Measurements from ENCODE around the gene CPXM2.

Gene CPXM2

DNA sequence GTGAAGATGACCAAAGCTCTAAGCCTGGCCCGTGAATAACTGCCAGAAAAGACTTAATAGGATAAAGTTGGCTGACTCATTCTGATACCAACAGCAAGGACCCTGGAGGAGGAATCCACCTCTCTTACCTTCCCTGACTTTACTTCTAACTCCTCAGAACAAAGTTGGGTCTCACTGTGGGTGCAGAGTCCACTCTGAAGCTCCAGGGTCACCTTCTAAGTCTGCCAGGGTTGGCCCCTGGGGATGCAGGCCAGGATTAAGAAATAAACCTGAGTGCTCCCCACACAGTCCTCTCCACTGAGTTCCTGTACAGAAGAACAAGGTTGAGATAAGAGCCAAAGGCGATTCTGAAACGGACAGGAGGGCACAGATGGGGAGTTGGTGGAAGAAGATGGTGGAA lies 171.1 kb downstream of the CPXM2 start:
- H3K36me3 ChIP-seq (ENCODE audit: insufficient read depth, low read length) = no peaks in the 10 kb centered on the region
- peaks cover 15% of the 10 kb centered on the region for H3K9me3 ChIP-seq (replicated peaks; ENCODE audit: low read length)
- no peak overlapping the region for H3K4me2 ChIP-seq (ENCODE audit: low read length)
- no peaks in the 10 kb centered on the region for H3K4me1 ChIP-seq (ENCODE audit: control insufficient read depth, insufficient read depth, low read length)
- H3K9ac ChIP-seq (ENCODE audit: low read depth, low read length) = no peak overlapping the region
- H3K27me3 ChIP-seq (ENCODE audit: control insufficient read depth, insufficient read depth, low read length) = no peaks in the 10 kb centered on the region
- H3K4me3 ChIP-seq (ENCODE audit: low read length) = no peak overlapping the region

DNA sequence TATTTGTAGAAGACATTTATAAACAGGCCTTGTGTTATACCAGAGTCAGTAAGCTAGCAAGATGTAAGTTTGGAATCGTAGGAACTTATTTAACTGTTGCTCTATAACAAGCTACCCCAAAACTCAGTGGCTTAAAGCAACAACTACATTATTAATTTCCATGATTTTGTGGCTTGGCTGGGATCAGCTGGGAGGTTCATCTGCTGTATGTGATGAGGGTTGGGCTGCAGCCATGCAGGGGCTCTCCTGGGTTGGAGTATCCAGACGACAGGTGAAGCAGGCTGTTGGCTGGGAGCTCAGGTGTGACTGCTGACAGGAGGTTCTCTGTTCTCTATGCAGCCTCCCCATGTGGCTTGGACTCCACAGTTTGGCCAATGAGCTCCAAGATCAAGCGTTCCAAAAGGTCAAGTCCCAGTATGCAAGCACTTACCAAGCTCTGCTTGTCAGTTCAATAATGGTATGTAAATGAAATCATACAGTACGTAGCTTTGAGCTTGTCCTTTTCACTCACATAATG lies 173.0 kb downstream of the CPXM2 start:
- no peak overlapping the region for H3K9ac ChIP-seq (ENCODE audit: low read depth, low read length)
- peaks cover 13% of the 10 kb centered on the region for H3K9me3 ChIP-seq (replicated peaks; ENCODE audit: low read length)
- no peaks in the 10 kb centered on the region for H3K27me3 ChIP-seq (ENCODE audit: control insufficient read depth, insufficient read depth, low read length)
- no peak overlapping the region for H3K4me2 ChIP-seq (ENCODE audit: low read length)
- H3K4me3 ChIP-seq (ENCODE audit: low read length) = no peak overlapping the region
- no peaks in the 10 kb centered on the region for H3K4me1 ChIP-seq (ENCODE audit: control insufficient read depth, insufficient read depth, low read length)
- no peaks in the 10 kb centered on the region for H3K36me3 ChIP-seq (ENCODE audit: insufficient read depth, low read length)

DNA sequence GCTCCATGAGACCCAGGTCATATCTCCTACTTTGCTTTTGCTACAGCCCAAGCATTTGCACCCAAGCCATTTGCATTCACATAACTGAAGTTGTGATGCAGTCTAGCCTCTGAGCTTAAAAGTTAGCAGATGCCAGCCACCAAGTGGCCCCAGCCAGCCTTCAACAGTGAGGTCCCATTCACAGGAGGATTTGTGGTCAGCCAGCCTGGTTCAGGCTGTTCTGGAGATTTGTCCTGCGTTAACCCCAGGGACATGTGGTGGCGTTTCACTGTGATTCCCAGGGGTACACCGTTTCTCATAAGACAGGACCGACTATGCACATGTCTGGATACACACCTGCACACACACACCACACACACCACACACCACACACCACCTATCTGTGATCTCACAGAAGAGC lies 174.3 kb downstream of the CPXM2 start:
- Histone ChIP-seq H3K9me3 (replicated peaks; ENCODE audit: low read length) (peaks cover 12% of the 10 kb centered on the region), H3K27me3 (ENCODE audit: control insufficient read depth, insufficient read depth, low read length) (no peaks in the 10 kb centered on the region), H3K4me2 (ENCODE audit: low read length) (no peak overlapping the region), H3K9ac (ENCODE audit: low read depth, low read length) (no peak overlapping the region), H3K36me3 (ENCODE audit: insufficient read depth, low read length) (no peaks in the 10 kb centered on the region), H3K4me3 (ENCODE audit: low read length) (no peak overlapping the region), H3K4me1 (ENCODE audit: control insufficient read depth, insufficient read depth, low read length) (no peaks in the 10 kb centered on the region)

DNA sequence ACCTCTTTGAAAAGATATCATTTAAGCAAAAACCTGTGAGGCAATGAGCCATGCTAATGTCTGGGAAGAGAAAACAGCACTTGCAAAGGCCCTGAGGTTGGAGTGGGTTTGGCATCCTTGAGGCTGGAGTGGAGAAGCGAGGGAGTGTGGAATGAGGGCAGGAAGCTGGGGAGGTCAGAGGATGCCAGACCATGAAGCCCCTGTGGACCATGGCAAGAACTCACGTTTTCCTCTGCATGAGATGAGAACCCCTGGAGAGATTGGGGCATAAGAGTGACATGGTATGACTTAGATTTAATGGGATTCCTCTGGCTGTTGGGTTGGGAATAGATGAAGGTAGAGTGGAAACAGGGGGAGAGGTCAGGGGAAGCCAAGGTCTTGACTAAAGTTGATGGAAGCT lies 176.1 kb downstream of the CPXM2 start:
- Histone ChIP-seq H3K36me3 (ENCODE audit: insufficient read depth, low read length) (no peaks in the 10 kb centered on the region), H3K9me3 (replicated peaks; ENCODE audit: low read length) (peaks cover 12% of the 10 kb centered on the region), H3K4me1 (ENCODE audit: control insufficient read depth, insufficient read depth, low read length) (no peaks in the 10 kb centered on the region), H3K9ac (ENCODE audit: low read depth, low read length) (no peak overlapping the region), H3K4me3 (ENCODE audit: low read length) (no peak overlapping the region), H3K27me3 (ENCODE audit: control insufficient read depth, insufficient read depth, low read length) (no peaks in the 10 kb centered on the region), H3K4me2 (ENCODE audit: low read length) (no peak overlapping the region)

DNA sequence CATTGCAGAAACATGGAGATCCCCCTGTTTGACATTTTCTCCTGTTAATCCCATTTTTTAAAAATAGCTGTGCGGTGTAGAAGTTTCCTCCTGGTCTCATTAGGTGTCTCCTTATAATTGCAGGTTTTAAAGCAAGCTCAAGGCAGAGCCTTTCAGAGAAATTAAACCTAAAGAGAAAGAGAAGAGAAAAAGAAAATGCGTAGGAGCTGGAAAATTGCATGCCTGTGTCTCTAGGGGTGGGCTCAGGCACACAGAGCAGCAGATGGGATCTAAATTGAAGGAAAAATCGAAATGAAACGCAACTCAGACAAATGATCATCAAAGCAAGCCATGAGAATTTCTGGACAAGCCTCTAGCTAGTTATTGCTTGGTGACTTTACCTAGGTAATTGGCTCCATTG lies 185.4 kb downstream of the CPXM2 start:
- Histone ChIP-seq H3K9me3 (replicated peaks; ENCODE audit: low read length) (peaks cover 10% of the 10 kb centered on the region), H3K4me3 (ENCODE audit: low read length) (no peak overlapping the region), H3K4me1 (ENCODE audit: control insufficient read depth, insufficient read depth, low read length) (no peaks in the 10 kb centered on the region), H3K27me3 (ENCODE audit: control insufficient read depth, insufficient read depth, low read length) (no peaks in the 10 kb centered on the region), H3K4me2 (ENCODE audit: low read length) (no peak overlapping the region), H3K9ac (ENCODE audit: low read depth, low read length) (no peak overlapping the region), H3K36me3 (ENCODE audit: insufficient read depth, low read length) (no peaks in the 10 kb centered on the region)

DNA sequence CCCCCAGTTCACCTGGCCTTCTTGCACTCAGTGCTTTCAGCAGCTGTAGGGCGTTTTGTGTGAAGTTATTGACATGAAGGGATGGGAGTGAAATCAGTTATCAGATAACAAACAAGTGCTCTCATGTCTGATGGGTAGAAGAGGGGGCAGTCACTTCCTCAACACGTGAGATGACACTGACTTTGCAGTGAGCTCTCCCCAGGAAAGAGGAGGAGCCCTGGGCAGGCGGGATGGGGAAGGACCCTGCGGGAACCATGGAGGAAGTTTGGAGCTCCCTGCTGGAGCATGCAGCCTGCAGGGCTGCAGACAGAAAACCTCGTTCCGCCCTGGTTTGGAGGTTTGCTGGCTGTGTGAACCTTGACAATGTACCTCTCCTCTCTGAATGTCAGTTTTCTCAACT lies 186.8 kb downstream of the CPXM2 start:
- Histone ChIP-seq H3K9ac (ENCODE audit: low read depth, low read length) (no peak overlapping the region), H3K9me3 (replicated peaks; ENCODE audit: low read length) (peaks cover 10% of the 10 kb centered on the region), H3K4me3 (ENCODE audit: low read length) (no peak overlapping the region), H3K4me1 (ENCODE audit: control insufficient read depth, insufficient read depth, low read length) (no peaks in the 10 kb centered on the region), H3K36me3 (ENCODE audit: insufficient read depth, low read length) (no peaks in the 10 kb centered on the region), H3K27me3 (ENCODE audit: control insufficient read depth, insufficient read depth, low read length) (no peaks in the 10 kb centered on the region), H3K4me2 (ENCODE audit: low read length) (no peak overlapping the region)

DNA sequence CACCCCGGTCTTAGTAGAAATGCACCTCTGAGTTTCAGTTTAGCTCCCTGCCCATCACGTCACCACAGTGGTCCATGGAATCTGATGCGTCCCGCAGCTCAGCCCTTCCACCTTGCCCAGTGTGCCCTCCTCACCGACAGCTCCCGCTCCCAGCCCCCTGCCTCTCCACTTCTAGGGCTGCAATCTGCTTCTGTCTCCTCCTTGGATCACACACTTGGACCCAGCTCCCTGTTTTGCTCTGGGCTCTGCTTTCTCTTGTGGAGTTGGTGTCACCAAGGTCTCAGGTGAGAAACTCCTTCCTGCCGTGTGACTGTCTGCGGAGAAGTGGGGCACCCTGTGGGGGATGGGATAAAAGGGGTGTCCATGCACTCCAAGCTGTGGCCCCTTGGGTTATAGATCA lies 187.5 kb downstream of the CPXM2 start:
- Histone ChIP-seq H3K36me3 (ENCODE audit: insufficient read depth, low read length) (no peaks in the 10 kb centered on the region), H3K4me1 (ENCODE audit: control insufficient read depth, insufficient read depth, low read length) (no peaks in the 10 kb centered on the region), H3K4me2 (ENCODE audit: low read length) (no peak overlapping the region), H3K9ac (ENCODE audit: low read depth, low read length) (no peak overlapping the region), H3K4me3 (ENCODE audit: low read length) (no peak overlapping the region), H3K9me3 (replicated peaks; ENCODE audit: low read length) (peaks cover 10% of the 10 kb centered on the region), H3K27me3 (ENCODE audit: control insufficient read depth, insufficient read depth, low read length) (no peaks in the 10 kb centered on the region)

DNA sequence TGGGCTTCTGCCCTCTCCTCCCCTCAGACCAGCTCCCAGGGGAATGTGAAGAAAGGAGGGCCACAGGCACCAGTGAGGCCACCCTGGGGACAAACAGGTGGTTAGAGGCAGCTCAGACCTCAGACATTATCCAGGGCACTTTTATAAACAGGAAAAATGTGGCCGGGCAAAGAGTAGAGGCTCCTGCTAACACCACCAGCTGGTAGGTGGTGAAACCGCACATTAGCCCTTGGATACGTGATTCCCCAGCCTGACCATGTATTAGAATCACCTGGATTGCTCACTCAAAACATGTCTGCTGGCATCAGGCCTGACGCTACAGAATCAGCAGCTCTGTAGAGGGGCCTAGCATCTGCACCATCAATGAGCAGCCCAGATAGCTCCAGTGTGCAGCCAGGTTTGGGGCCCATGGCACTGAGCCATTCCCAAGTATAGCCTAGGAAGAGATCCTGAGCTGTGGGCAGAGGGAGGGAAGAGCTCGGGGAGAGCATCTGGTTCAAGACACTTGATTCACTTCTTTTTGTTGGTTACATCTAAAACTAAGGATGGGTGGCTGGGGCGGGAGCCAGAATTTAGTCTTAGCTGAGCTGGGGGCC lies 188.3 kb downstream of the CPXM2 start:
- H3K9ac ChIP-seq (ENCODE audit: low read depth, low read length) = no peak overlapping the region
- H3K4me3 ChIP-seq (ENCODE audit: low read length) = no peak overlapping the region

More for the DNA sequence above, 188.3 kb downstream of the CPXM2 start:
- H3K36me3 ChIP-seq (ENCODE audit: insufficient read depth, low read length) = no peaks in the 10 kb centered on the region
- no peaks in the 10 kb centered on the region for H3K27me3 ChIP-seq (ENCODE audit: control insufficient read depth, insufficient read depth, low read length)
- H3K4me1 ChIP-seq (ENCODE audit: control insufficient read depth, insufficient read depth, low read length) = no peaks in the 10 kb centered on the region
- H3K9me3 ChIP-seq (replicated peaks; ENCODE audit: low read length) = peaks cover 10% of the 10 kb centered on the region
- H3K4me2 ChIP-seq (ENCODE audit: low read length) = no peak overlapping the region
